H9 (cell line): Measurements from ENCODE around the gene LCP1. TPM values are rescaled to one million over a fixed set of nuclear protein-coding genes. Genes with fewer than 3 reads are reported as not detected.

Experiments used
- DNase-seq: peaks from one replicate; pipeline ENCODE4 v3.0.0-alpha.2; 2017
- H2AFZ ChIP-seq: one replicate; pipeline ENCODE4 v1.6.1; 2013; ENCODE audit warnings: mild to moderate bottlenecking, low read length, control low read depth, moderate library complexity
- H2AK5ac ChIP-seq: 2 replicates; pipeline ENCODE4 v1.6.1; 2013; ENCODE audit warnings: low read length, control low read depth, mixed read lengths; ENCODE audit not compliant: insufficient read length
- H2BK120ac ChIP-seq: one replicate; pipeline ENCODE4 v1.6.1; 2013; ENCODE audit warnings: low read depth, mild to moderate bottlenecking, low read length, control low read depth, inconsistent platforms; ENCODE audit not compliant: poor library complexity, severe bottlenecking
- H2BK12ac ChIP-seq: 2 replicates; pipeline ENCODE4 v1.6.1; 2013; ENCODE audit warnings: low read length, control low read depth, mixed read lengths, low read depth; ENCODE audit not compliant: insufficient read length
- H2BK15ac ChIP-seq: 2 replicates; pipeline ENCODE4 v1.6.1; 2013; ENCODE audit warnings: low read depth, low read length, control low read depth
- H2BK20ac ChIP-seq: one replicate; pipeline ENCODE4 v1.6.1; 2013; ENCODE audit warnings: low read depth, mild to moderate bottlenecking, low read length, control low read depth, inconsistent platforms; ENCODE audit not compliant: poor library complexity, severe bottlenecking
- H2BK5ac ChIP-seq: 2 replicates; pipeline ENCODE4 v1.6.1; 2013; ENCODE audit warnings: low read length, control low read depth, mixed read lengths; ENCODE audit not compliant: insufficient read length
- H3K14ac ChIP-seq: 2 replicates; pipeline ENCODE4 v1.6.1; 2013; ENCODE audit warnings: low read length, control low read depth; ENCODE audit not compliant: insufficient read depth
- H3K18ac ChIP-seq: 2 replicates; pipeline ENCODE4 v1.6.1; 2013; ENCODE audit warnings: low read depth, mild to moderate bottlenecking, mixed read lengths, low read length, control low read depth; ENCODE audit not compliant: insufficient read length
- H3K23ac ChIP-seq: 2 replicates; pipeline ENCODE4 v1.6.1; 2013; ENCODE audit warnings: low read length, control low read depth, mixed read lengths, low read depth; ENCODE audit not compliant: insufficient read length
- H3K23me2 ChIP-seq: 2 replicates; pipeline ENCODE4 v1.6.1; 2013; ENCODE audit warnings: low read depth, mild to moderate bottlenecking, mixed read lengths, low read length, control low read depth; ENCODE audit not compliant: insufficient read length, poor library complexity, severe bottlenecking
- H3K27ac ChIP-seq: 2 replicates; pipeline ENCODE4 v1.5.1; 2013; ENCODE audit warnings: low read length, control low read depth, mixed read lengths, low read depth; ENCODE audit not compliant: insufficient read length
- H3K27me3 ChIP-seq: 2 replicates; pipeline ENCODE4 v1.6.1; 2013; ENCODE audit warnings: low read length, control low read depth, inconsistent platforms; ENCODE audit not compliant: insufficient read depth
- H3K4ac ChIP-seq: 2 replicates; pipeline ENCODE4 v1.6.1; 2013; ENCODE audit warnings: low read depth, mild to moderate bottlenecking, control low read depth, inconsistent platforms, low read length, moderate library complexity
- H3K4me1 ChIP-seq: 2 replicates; pipeline ENCODE4 v1.6.1; 2013; ENCODE audit warnings: low read length, control low read depth, inconsistent platforms; ENCODE audit not compliant: insufficient read depth
- H3K4me2 ChIP-seq: 2 replicates; pipeline ENCODE4 v1.6.1; 2013; ENCODE audit warnings: low read length, control low read depth, mixed read lengths; ENCODE audit not compliant: insufficient read length, insufficient read depth
- H3K56ac ChIP-seq: 2 replicates; pipeline ENCODE4 v1.6.1; 2013; ENCODE audit warnings: low read depth, mild to moderate bottlenecking, mixed read lengths, low read length, control low read depth; ENCODE audit not compliant: insufficient read length
- H3K79me1 ChIP-seq: 2 replicates; pipeline ENCODE4 v1.6.1; 2013; ENCODE audit warnings: low read depth, mild to moderate bottlenecking, moderate library complexity, low read length, control low read depth, inconsistent platforms; ENCODE audit not compliant: insufficient read depth, poor library complexity, severe bottlenecking
- H3K79me2 ChIP-seq: 2 replicates; pipeline ENCODE4 v1.6.1; 2013; ENCODE audit warnings: low read length, control low read depth, inconsistent platforms; ENCODE audit not compliant: insufficient read depth
- H3K9ac ChIP-seq: 2 replicates; pipeline ENCODE4 v1.6.1; 2013; ENCODE audit warnings: low read length, control low read depth, mixed read lengths; ENCODE audit not compliant: insufficient read length; ENCODE audit errors: extremely low read depth
- H3K9me3 ChIP-seq: one replicate; pipeline ENCODE4 v1.6.1; 2013; ENCODE audit warnings: low read depth, low read length, inconsistent platforms; ENCODE audit not compliant: control insufficient read depth
- H3T11ph ChIP-seq: one replicate; pipeline ENCODE4 v1.6.1; 2013; ENCODE audit warnings: mild to moderate bottlenecking, low read length, control low read depth, inconsistent platforms
- H4K20me1 ChIP-seq: one replicate; pipeline ENCODE4 v1.6.1; 2013; ENCODE audit not compliant: control insufficient read depth, insufficient read length, insufficient read depth
- H4K5ac ChIP-seq: 2 replicates; pipeline ENCODE4 v1.6.1; 2013; ENCODE audit warnings: low read depth, mild to moderate bottlenecking, mixed read lengths, low read length, control low read depth; ENCODE audit not compliant: insufficient read length
- H4K8ac ChIP-seq: replicated peaks from 2 replicates; pipeline ENCODE4 v1.6.1; 2013; ENCODE audit warnings: low read length, control low read depth, mixed read lengths, low read depth; ENCODE audit not compliant: insufficient read length
- H4K91ac ChIP-seq: 2 replicates; pipeline ENCODE4 v1.6.1; 2013; ENCODE audit warnings: low read depth, mild to moderate bottlenecking, moderate library complexity, mixed read lengths, low read length, control low read depth; ENCODE audit not compliant: insufficient read length
- H3K27ac Mint-ChIP-seq, 3 experiments: 2 replicates in 2 of 3; 3 replicates in 1 of 3; pipeline ENCODE4 v1.8.0; 2020 to 2021; ENCODE audit warnings: mixed read lengths in 3 of 3, mild to moderate bottlenecking in 1 of 3, moderate library complexity in 1 of 3
- H3K27me3 Mint-ChIP-seq: 2 replicates; pipeline ENCODE4 v1.8.0; 2021; ENCODE audit warnings: low read depth, mild to moderate bottlenecking, moderate library complexity, mixed read lengths
- H3K36me3 Mint-ChIP-seq, 3 experiments: 2 replicates in 2 of 3; 3 replicates in 1 of 3; pipeline ENCODE4 v1.8.0; 2020 to 2021; ENCODE audit warnings: low read depth in 3 of 3, mixed read lengths in 3 of 3; ENCODE audit not compliant: insufficient read depth in 1 of 3
- H3K4me1 Mint-ChIP-seq, 2 experiments: 2 replicates each; pipeline ENCODE4 v1.8.0; 2020; ENCODE audit warnings: mixed read lengths in 2 of 2
- H3K4me3 Mint-ChIP-seq, 2 experiments: 2 replicates in 1 of 2; 3 replicates in 1 of 2; pipeline ENCODE4 v1.8.0; 2020 to 2021; ENCODE audit warnings: mild to moderate bottlenecking in 2 of 2, mixed read lengths in 2 of 2, moderate library complexity in 1 of 2
- H3K9me3 Mint-ChIP-seq, 2 experiments: 2 replicates in 1 of 2; 3 replicates in 1 of 2; pipeline ENCODE4 v1.8.0; 2020; ENCODE audit warnings: mild to moderate bottlenecking in 2 of 2, mixed read lengths in 2 of 2, moderate library complexity in 1 of 2
- WGBS: extraction: QIAGEN DNeasy Blood & Tissue Kit; methylation state at CpG from one replicate; pipeline ENCODE4 v1.1.7; 2013; ENCODE audit warnings: missing lambda C conversion rate, low lambda C conversion rate, mixed read lengths; ENCODE audit not compliant: insufficient read length; ENCODE audit errors: extremely low coverage; 5-methylcytosine and 5-hydroxymethylcytosine counted together
- total RNA-seq: library from RNA; stranded (reverse); gene quantifications from 2 replicates; pipeline ENCODE4 v1.2.1, GENCODE V29; 2021
- TF ChIP-seq, protein P1 (sequence below): fragments of 200-600 bp; sonication (generic); conservative IDR thresholded peaks from 3 replicates; pipeline ENCODE4 v1.8.0; 2021; ENCODE audit warnings: antibody characterized with exemption, mild to moderate bottlenecking

The LCP1 gene
- total RNA-seq, 1 experiment from 2014 or later = 0.81 TPM

DNA sequence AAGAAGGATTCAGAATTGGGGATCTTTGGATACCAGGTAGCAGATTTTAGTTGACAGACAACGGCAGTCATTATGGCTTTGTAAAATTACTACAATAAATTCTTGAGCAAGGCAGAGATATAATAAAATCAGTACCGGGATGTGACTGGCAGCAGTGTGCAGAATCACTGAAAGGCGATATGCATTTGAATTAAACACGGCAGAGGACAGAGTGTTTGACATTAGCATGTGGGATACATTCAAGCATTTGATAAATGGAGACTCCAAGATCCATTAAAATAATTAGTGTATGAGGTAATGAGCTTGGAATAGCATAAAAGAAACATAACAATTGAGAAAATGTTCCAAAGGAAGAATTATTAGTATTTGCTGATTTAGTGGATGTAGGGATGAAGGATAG, 36.8 kb downstream of the LCP1 start:
- Histone ChIP-seq H2BK12ac (no peak overlapping the region), H2BK15ac (no peak overlapping the region), H2BK5ac (no peak overlapping the region), H3K23me2 (no peaks in the 10 kb centered on the region), H3K79me2 (no peaks in the 10 kb centered on the region), H4K8ac (no peak overlapping the region), H3K23ac (no peak overlapping the region), H3T11ph (no peak overlapping the region), H3K14ac (no peak overlapping the region), H3K27me3 (no peaks in the 10 kb centered on the region), H2AFZ (no peak overlapping the region), H3K79me1 (no peaks in the 10 kb centered on the region), H3K27ac (no peak overlapping the region), H2BK120ac (no peak overlapping the region), H3K4ac (no peak overlapping the region), H3K4me2 (no peak overlapping the region), H4K91ac (no peak overlapping the region), H4K20me1 (no peaks in the 10 kb centered on the region), H3K9me3 (no peaks in the 10 kb centered on the region), H3K56ac (no peak overlapping the region), H3K18ac (no peak overlapping the region), H2BK20ac (no peak overlapping the region), H4K5ac (no peak overlapping the region), H3K9ac (no peak overlapping the region), H2AK5ac (no peak overlapping the region), H3K4me1 (peaks cover 2% of the 10 kb centered on the region; the same call in 1 of the 2 replicates)
- Mint-ChIP-seq H3K36me3 (no peaks in the 10 kb centered on the region), H3K9me3 (no peaks in the 10 kb centered on the region), H3K27me3 (no peaks in the 10 kb centered on the region), H3K27ac (peak overlapping the region in 1 of 3 experiments; percentile 1; a peak in 1 of 7 replicates), H3K4me3 (no peak overlapping the region), H3K4me1 (peaks cover 23 to 27% of the 10 kb centered on the region in 2 experiments)
- no peak for DNase-seq
- no CpG with 5 or more reads among the region's 4 CpGs for WGBS
- TF ChIP-seq, protein P1, sequence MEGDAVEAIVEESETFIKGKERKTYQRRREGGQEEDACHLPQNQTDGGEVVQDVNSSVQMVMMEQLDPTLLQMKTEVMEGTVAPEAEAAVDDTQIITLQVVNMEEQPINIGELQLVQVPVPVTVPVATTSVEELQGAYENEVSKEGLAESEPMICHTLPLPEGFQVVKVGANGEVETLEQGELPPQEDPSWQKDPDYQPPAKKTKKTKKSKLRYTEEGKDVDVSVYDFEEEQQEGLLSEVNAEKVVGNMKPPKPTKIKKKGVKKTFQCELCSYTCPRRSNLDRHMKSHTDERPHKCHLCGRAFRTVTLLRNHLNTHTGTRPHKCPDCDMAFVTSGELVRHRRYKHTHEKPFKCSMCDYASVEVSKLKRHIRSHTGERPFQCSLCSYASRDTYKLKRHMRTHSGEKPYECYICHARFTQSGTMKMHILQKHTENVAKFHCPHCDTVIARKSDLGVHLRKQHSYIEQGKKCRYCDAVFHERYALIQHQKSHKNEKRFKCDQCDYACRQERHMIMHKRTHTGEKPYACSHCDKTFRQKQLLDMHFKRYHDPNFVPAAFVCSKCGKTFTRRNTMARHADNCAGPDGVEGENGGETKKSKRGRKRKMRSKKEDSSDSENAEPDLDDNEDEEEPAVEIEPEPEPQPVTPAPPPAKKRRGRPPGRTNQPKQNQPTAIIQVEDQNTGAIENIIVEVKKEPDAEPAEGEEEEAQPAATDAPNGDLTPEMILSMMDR = no peak
